GM19193 (cell line): ENCODE measurements around the gene TTBK1.

Source experiments
- POLR2A ChIP-seq: IDR thresholded peaks from 4 replicates; pipeline ENCODE4 v1.6.1; 2011; ENCODE audit not compliant: insufficient read depth, insufficient read length; ENCODE audit errors: extremely low read depth

Gene TTBK1

GRCh38 chr6:43308101-43308989 is 65.1 kb downstream of the TTBK1 start, which contains the start of gene CRIP3:
Gene CRIP3, minus strand, starts transcription at chr6:43308826. Its CDS starts 34 bp downstream, at chr6:43308792.
- peak; percentile 46 for TF ChIP-seq POLR2A

GRCh38 chr6:43308990-43309477 is 65.8 kb downstream of the TTBK1 start:
- TF ChIP-seq POLR2A: no peak

GRCh38 chr6:43310134-43310533 is 66.9 kb downstream of the TTBK1 start:
- no peak for TF ChIP-seq POLR2A

- no peak for TF ChIP-seq POLR2A
Measured at GRCh38 chr6:43310624-43311023, 67.3 kb downstream of the TTBK1 start.

GRCh38 chr6:43311666-43312065 is 68.4 kb downstream of the TTBK1 start:
- TF ChIP-seq POLR2A: no peak

GRCh38 chr6:43313813-43314212 is 70.5 kb downstream of the TTBK1 start:
- TF ChIP-seq POLR2A: no peak

GRCh38 chr6:43318011-43318410 is 74.7 kb downstream of the TTBK1 start:
- no peak for TF ChIP-seq POLR2A

- TF ChIP-seq POLR2A: no peak
Measured at GRCh38 chr6:43325876-43326275, 82.6 kb downstream of the TTBK1 start.

- no peak for TF ChIP-seq POLR2A
Measured at GRCh38 chr6:43328528-43328927, 85.2 kb downstream of the TTBK1 start.

GRCh38 chr6:43331470-43331869 is 88.2 kb downstream of the TTBK1 start:
- no peak for TF ChIP-seq POLR2A

- no peak for TF ChIP-seq POLR2A
Measured at GRCh38 chr6:43331891-43332290, 88.6 kb downstream of the TTBK1 start.

GRCh38 chr6:43334466-43335095 is 91.3 kb downstream of the TTBK1 start:
- TF ChIP-seq POLR2A: no peak

GRCh38 chr6:43335469-43335868 is 92.2 kb downstream of the TTBK1 start:
- no peak for TF ChIP-seq POLR2A

GRCh38 chr6:43336382-43336781 is 93.1 kb downstream of the TTBK1 start:
- TF ChIP-seq POLR2A: no peak
